Testis (tissue), 2 donors: Measurements from ENCODE around the gene CFAP54.
A peak's percentile ranks its signal among the peaks of the same experiment; 100 is the strongest.

Source experiments
- POLR2A ChIP-seq: fragments of 450-650 bp; IDR thresholded peaks from one replicate; pipeline ENCODE4 v1.6.1; 2017; ENCODE audit warnings: antibody characterized with exemption, mild to moderate bottlenecking, moderate library complexity
- TF ChIP-seq, protein P1 (sequence below), 3 experiments: fragments of 450-650 bp in 2 of 3; fragments of 200-600 bp in 1 of 3; sonication (generic) in 1 of 3; IDR thresholded peaks; one replicate each; pipeline ENCODE4 v1.5.1; 2016 to 2019; ENCODE audit warnings: antibody characterized with exemption in 3 of 3, mild to moderate bottlenecking in 2 of 3, moderate library complexity in 1 of 3

DNA sequence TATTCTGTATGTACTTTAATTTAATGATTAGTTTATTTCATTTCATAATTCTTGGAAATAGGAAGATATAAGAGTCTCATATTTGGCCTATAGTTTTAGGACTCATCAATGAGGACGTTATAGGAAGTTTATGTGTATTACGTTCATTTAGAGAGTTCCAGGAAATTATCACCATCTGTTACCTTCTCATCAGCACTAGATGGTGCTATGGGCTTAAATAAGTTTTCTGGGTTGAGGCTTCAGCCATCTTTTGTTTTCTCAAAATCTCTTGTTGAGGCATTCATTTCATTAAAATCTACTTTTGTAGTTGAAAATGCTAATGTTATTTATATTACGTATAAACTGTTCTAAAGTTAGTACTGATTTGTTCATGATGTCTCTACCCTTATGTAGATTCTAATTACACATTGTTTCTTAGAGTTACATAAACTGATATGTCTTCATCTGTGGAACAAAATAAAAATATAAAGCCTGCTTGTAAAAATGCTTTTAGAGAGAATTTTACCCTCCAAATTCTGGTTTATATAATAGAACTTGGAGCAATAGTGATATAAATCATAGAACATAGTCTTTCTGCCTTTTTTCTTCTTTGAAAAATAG lies 89.2 kb downstream of the CFAP54 start:
- TF ChIP-seq, protein P1, sequence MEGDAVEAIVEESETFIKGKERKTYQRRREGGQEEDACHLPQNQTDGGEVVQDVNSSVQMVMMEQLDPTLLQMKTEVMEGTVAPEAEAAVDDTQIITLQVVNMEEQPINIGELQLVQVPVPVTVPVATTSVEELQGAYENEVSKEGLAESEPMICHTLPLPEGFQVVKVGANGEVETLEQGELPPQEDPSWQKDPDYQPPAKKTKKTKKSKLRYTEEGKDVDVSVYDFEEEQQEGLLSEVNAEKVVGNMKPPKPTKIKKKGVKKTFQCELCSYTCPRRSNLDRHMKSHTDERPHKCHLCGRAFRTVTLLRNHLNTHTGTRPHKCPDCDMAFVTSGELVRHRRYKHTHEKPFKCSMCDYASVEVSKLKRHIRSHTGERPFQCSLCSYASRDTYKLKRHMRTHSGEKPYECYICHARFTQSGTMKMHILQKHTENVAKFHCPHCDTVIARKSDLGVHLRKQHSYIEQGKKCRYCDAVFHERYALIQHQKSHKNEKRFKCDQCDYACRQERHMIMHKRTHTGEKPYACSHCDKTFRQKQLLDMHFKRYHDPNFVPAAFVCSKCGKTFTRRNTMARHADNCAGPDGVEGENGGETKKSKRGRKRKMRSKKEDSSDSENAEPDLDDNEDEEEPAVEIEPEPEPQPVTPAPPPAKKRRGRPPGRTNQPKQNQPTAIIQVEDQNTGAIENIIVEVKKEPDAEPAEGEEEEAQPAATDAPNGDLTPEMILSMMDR (IDR thresholded peaks at IDR 0.05) = peak in 2 of 3 experiments; percentile 23 to 31
- TF ChIP-seq POLR2A = no peak
